KBM-7 (cell line): ENCODE data around the gene CTH.
"Not testable (repeated sequence)": the region's sequence is repeated elsewhere in the genome, so short reads cannot be mapped to it uniquely, and the experiment has no call there.

Experiments
- DNase-seq: peaks from one replicate; pipeline ENCODE4 v3.0.0-alpha.2; 2015
- in situ Hi-C: fragments of 300-500 bp; cut with MboI; formaldehyde crosslinking; loops from 2 replicates; pipeline ENCODE4 v1.14.3; 2020; ENCODE audit warnings: low sequenced_read_pairs, low pct_unique_long_range_greater_than_20kb, mixed read lengths

CTH gene

DNA sequence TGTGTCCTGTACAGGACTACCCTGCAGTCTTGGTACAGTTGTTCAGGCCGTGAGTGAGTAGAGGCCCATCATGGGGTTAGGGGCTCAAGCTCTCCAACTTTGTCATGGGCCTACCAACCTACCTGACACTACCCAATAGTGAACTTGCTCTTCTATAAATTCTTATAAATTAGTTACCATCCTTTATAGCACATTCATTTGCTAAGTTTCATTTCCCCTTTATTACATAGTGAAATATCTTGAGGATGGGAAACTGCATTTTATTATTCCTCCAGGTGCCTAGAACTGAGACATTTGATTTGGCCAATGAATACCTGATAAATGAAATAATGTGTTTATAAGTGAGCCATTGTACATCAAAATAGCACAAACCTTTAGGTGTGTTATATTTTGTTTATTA, 9.1 kb upstream of the CTH start:
- DNase-seq = no peak
- in situ Hi-C loops = no loop called here

DNA sequence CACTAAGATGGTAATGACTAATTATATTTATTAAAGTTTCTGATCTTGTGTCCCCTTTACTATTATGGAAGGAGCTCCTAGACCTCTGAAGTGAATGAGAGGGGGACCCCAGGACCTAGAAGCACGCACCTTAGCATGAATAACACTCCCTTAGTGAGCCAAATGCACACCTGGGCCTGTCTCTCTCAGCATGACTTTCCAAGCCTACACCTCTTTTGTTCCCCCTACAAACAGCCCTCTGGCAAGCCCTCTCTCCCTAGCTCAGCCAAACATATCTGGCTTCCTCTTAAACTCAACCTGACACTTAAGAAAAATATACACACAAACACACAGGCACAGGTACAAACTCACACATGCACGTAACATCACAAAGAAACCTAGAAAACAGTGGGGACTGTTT, 7.3 kb upstream of the CTH start:
- in situ Hi-C loops = no loop called here
- DNase-seq = no peak

DNA sequence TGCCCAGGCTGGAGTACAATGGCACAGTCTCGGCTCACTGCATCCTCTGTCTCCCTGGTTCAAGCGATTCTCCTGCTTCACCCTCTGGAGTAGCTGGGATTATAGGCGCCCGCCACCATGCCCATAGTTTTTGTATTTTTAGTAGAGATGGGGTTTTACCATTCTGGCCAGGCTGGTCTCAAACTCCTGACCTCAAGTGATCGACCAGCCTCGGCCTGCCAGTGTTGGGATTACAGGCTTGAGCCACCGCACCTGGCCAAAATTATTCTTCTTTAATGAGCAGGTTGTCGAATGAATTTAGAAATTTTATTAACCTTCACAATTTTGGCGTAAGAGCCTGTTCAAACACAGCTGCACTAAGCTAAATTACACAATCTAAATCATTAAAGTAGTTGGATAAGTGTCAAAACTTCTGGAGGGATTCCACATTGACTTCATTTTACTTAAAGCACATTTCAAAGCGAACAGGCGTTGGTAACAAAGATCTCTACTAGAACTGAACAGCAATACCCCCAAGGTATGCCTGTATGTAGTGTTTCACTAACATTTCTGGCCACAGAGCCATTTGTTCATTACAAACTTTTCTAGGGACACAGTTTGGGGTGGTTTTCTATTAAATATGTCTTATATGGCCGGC, 5.2 kb upstream of the CTH start:
- in situ Hi-C loops = no loop called here
- no peak for DNase-seq

DNA sequence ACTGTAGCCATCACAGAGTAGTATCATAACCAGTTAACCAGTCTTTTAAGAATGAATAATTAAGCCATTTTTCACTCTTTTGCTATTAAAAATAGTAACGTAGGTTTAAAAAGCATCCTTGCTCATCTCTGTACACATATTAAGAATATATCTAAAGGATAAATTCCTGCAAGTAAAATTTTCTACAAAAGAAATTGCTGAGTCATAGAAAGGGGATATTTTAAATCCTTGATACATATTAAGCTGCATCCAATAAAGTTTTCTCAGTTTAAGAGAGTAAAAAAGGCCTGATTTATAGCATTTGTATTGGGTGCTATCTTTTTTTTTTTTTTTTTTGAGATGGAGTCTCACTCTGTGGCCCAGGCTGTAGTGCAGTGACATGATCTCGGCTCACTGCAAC, 1.9 kb upstream of the CTH start:
- DNase-seq = no peak
- in situ Hi-C loops = no loop called here

DNA sequence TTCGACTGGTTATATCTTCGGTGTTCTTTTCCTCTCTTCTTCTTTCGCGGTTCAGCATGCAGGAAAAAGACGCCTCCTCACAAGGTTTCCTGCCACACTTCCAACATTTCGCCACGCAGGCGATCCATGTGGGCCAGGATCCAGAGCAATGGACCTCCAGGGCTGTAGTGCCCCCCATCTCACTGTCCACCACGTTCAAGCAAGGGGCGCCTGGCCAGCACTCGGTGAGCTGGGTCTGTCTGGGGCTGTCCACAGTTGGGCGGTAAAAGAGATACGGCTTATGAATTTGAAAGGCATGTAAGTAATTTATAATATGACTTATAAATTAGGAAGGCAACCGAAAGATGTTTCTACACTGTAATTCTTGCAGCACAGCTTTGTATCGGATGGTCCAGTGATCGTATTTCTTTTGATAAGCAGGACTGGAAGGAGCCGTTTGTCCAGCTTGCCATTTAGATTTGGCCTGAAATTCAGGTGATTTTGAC, 334 bp downstream of the CTH start:
- no peak for DNase-seq
- in situ Hi-C loops = no loop called here

DNA sequence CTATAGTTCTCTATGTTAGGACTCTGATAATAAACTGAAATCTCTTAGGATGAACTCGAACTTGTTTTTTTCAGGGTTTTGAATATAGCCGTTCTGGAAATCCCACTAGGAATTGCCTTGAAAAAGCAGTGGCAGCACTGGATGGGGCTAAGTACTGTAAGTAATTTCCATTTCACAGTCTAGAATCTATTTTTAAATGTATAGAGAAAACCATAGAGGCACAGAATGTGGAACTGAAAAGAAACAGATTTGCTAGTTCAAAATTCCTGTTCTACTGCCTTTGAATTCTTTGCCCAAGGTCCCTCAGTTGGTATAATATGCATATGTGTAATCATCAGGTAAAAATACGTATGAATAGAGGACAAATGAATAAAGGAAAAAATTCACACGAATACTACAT, 4.8 kb downstream of the CTH start:
- DNase-seq = no peak
- in situ Hi-C loops = no loop called here

DNA sequence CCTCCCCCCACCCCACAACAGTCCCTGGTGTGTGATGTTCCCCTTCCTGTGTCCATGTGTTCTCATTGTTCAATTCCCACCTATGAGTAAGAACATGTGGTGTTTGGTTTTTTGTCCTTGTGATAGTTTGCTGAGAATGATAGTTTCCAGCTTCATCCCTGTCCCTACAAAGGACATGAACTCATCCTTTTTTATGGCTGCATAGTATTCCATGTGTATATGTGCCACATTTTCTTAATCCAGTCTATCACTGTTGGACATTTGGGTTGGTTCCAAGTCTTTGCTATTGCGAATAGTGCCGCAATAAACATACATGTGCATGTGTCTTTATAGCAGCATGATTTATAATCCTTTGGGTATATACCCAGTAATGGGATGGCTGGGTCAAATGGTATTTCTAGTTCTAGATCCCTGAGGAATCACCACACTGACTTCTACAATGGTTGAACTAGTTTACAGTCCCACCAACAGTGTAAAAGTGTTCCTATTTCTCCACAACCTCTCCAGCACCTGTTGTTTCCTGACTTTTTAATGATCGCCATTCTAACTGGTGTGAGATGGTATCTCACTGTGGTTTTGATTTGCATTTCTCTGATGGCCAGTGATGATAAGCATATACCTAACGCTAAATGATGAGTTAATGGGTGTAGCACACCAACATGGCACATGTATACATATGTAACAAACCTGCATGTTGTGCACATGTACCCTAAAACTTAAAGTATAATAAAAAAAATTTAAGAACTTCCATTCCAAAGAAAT, 8.1 kb downstream of the CTH start:
- DNase-seq, in situ Hi-C loops: not testable (repeated sequence)

DNA sequence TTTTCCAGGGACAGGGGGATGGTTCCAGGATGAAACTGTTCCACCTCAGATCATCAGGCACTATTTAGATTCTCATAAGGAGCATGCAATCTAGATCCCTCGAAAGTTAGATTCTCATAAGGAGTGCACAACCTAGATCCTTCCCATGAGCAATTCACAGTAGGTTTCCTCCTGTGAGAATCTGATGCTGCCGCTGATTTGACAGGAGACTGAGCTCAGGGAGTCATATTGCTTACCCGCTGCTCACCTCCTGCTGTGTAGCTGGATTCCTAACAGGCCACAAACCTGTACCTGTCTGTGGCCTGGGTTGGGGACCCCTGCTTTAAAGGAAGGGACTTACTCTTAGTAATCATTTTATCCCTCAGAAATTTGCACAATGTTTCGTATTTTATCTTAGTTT, 9.3 kb downstream of the CTH start:
- no peak for DNase-seq
- in situ Hi-C loops = no loop called here

DNA sequence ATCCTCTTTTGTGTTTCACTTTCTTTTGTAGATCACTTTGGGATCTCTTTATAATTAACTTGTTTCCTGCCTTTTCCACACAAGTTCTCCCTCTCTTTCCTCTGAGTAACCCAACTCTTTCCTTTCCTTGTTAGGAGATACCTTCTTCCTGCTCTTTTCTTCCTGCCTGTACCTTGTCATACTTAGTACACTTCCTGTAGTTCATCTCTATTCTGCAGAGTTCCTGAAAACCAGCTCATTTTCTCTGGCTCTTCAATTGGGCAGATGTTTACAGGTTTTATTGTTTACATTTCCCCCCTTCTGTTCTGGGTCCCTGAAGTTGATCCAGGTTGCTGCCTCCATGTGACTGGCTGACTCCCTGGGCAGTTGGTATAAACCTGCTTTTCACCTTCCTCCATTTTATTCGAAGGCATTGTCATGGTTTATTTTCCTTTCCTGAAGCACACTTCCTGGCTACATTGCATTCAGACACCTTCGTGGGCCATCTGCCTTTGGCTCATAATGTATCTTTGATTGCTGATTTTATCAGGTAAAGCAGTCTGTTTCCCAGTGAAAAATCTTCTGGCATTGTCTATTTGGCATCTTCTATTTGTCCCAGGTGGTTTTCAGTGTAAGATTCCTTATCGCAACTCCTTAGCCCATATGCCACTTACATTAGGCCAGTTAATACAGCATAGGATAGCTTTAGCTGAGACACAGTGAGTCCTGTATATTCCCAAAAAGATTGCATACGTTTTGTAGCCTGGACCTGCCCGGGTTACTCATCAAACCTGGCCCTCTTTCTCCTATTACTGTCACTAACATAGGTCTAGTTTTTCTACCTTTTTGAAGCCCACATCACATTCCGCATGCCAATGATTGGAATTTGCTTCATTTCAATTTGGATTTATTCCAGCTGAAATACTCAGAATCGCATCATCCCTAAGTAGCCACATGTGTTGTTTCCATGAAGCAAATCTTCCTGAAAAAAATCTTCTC, 15.4 kb downstream of the CTH start:
- DNase-seq = no peak
- in situ Hi-C loops = no loop called here

DNA sequence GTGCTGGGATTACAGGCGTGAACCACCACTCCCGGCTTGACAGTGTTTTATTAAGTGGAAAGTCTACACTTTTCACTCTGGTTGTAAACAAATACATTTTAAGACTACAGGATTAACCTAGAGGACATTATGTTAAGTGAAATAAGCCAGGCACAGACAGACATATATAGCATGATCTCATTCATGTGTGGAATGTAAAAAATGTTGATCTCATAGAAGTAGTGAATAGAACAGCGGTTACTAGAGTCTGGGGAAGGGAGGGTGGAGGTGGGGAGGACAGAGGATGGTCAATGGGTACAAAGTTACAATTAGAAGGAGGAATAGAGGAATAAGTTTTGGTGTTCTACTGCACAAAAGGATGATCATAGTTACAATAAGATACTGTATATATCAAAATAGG, 16.9 kb downstream of the CTH start:
- in situ Hi-C loops = no loop called here
- DNase-seq = no peak

DNA sequence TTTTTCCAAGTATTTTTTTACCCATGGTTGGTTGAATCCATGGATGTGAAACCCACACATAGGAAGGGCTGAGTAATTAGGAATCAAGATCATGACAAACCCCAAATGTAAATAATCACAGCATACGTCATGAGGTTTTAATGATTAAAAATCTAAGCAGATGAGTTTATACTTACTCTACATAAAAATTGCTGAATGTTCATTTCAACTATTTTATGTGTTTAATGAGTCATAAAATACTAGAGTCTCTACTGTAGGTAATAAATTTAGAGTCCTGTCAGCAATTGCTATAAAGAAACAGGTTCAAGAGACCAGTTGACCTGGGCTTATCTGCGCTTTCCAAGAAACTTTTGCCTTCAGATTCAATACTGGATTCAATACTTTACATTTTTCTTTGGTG, 18.2 kb downstream of the CTH start:
- DNase-seq = no peak
- in situ Hi-C loops = no loop called here

DNA sequence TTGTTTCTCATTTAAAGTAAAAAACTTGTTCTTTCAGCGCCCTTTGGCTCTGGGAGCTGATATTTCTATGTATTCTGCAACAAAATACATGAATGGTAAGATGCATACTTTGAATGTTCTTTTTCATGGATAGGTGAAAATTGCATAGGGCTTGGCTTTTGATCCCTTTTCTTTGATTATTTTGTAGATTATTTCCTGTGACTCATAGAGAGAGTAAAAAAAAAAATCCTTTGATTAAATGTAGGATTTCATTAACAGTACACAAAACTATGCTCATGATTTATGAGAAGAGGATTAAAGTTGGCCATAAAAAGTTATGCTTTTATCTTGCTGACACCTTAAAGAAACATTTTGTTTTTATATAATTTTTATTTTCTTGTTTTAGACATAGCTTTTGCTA, 18.7 kb downstream of the CTH start:
- no peak for DNase-seq
- in situ Hi-C loops = no loop called here

DNA sequence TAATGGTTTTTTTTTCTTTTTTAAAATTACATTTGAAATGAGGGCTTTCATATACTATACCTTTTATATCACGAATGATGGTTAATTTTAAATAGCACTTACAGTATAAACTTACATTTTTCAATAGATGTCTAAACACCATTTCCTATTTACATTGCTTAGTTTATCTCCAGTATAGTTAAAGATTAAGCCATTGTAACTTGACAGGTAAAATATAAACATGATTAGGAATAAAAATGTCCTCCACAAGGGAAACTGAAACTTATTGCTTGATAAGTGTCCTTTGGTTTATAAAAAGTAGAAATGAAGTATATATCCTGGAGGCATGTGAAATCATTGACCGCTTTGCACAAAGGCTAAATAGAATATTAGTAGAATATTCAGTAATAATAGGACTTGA, 20.2 kb downstream of the CTH start:
- in situ Hi-C loops = no loop called here

DNA sequence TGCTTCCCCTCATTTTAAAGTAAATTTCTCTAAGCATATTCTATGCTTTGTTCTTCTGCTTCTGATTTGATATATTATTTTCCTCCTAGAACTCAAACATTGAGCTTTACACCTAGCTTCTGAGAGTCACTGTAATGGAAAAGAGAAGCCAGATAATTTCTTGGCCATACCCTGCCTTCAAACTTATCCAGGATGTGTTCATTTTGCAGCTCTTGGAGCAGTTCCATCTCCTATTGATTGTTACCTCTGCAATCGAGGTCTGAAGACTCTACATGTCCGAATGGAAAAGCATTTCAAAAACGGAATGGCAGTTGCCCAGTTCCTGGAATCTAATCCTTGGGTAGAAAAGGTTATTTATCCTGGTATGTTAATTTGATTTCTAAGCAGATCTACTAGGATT, 20.8 kb downstream of the CTH start:
- in situ Hi-C loops = no loop called here
- no peak for DNase-seq

More for the DNA sequence above, 20.2 kb downstream of the CTH start:
- no peak for DNase-seq

DNA sequence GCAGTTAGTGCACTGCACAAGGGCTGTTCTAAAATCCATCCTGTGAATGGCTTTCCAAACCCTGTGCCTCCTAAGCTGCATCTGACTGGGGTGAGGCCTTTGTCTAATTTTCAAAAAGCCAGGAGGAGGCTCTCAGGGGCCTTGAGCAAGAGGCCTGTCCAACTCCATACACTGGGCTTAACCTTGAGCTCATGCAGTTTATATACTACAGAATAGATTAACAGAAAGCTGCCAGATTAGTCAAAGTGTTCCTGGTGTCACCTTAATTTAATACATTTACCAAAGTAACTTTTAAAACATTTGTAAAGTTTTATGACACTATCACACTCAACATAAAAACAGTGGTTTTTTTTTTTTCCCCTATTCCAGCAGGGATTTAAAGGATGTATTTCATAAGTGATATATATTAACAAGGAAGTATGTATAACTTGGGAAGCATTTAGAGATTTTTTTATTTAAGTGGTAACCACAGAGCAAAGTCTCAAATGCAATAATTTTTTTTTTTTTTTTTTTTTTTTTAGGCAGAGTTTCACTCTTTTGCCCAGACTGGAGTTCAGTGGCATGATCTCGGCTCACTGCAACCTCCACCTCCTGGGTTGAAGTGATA, 23.3 kb downstream of the CTH start:
- DNase-seq = no peak
- in situ Hi-C loops = no loop called here

DNA sequence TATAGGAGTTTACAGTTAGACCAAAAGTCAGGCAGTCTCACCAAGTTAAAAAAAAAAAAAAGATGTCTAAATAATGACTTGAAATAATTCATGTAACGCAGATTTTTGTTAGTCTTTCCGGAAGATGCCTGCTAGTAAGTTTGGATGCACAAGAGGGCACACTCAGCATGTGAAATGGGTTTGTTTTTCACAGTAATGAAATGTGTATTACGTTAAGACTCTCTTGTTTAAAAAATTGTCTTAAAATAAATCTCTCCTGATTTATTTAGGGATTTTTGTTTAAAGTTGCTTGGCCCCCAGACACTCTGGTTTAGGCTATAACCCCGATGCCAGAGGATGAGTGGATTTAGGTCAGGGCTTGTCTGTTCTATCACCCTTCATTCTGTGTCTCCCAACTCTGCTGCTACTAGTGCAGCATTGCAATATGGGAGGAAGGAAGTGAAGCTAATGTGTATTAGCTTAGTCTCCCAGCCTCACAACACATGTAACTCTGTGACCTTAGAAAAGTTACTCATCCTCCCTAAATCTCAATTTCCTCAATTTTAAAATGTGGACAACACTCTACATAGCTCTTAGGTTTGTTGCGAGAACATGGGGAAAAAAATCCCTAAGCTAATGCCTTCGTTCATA, 25.7 kb downstream of the CTH start:
- DNase-seq = peak; percentile 38
- in situ Hi-C loops = no loop called here

DNA sequence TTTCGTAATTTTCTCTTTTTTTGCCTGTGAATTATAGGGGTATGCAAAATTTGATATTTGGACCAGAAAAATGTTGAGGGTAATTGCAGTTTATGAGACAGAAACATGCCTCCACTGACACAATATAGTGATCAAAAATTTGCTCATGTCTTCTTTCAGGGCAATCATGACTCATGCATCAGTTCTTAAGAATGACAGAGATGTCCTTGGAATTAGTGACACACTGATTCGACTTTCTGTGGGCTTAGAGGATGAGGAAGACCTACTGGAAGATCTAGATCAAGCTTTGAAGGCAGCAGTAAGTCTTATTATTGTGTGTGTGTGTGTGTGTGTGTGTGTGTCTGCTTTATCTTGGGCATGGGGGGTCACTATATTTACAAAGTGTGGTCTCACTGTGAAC, 27.5 kb downstream of the CTH start:
- in situ Hi-C loops = no loop called here
- DNase-seq = no peak

DNA sequence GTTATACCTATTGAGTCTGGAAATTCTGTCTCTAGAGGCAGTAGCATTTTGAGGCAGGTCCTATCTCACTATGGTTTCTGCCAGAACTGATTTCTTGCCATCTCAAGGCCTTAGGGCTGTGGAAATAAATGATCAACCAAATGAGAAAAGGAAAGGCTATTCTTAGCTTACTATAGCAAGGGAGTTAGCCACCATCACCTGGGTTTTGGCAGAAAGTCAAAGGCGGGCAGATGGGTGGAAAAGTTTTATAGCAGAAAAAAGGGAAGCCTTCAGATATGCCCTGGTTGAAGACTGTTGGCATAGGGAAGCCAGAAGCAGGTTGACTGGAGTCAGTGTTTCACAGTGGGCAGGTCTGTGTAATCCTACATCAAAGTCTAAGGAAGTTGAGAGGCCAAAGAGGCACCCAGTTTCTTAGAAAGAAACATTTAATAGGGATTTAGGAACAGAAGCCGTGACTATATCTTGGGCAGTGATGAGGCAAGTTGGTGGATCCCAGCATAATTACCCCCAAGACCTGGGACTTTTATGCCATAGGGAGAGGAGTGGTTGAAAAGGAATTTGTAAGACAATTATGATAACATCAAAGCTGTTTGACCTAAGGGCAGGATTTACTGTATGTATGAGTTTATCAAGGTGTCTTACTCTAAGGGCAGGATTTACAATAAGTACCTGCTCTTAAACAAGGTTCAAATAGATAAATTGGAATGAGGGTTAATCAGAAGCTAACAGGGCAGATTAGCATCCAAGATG, 29.7 kb downstream of the CTH start:
- in situ Hi-C loops = no loop called here
- DNase-seq = peak; percentile 45
